HCT116 (cell line): ENCODE results near the gene GRIP1. TPM values are rescaled to one million over a fixed set of nuclear protein-coding genes. Genes with fewer than 3 reads are reported as not detected.

ENCODE experiments used
- ATAC-seq: fragments of 200-7000 bp; cut with Tn5 transposase; 2 replicates; pipeline ENCODE4 v1.9.1; 2020; ENCODE audit warnings: mild to moderate bottlenecking, moderate library complexity
- BruUV-seq: library from RNA; stranded (reverse); fragments of 400-500 nt; replicated peaks from 2 replicates; lab custom pipeline; 2021; lab: Mats Ljungman, UMichigan
- CTCF ChIA-PET: fragments of 300-600 bp; sonication (Branson Sonifier 250); formaldehyde crosslinking; loops from one replicate; lab custom pipeline; 2021; ENCODE audit warnings: antibody characterized with exemption; lab: Charles Lee
- POLR2A ChIA-PET: fragments of 300-600, 350-600 bp; sonication (Branson Sonifier 250); formaldehyde crosslinking; loops from one replicate; lab custom pipeline; 2021; ENCODE audit warnings: antibody characterized with exemption; lab: Charles Lee
- RAD21 ChIA-PET, 2 experiments: fragments of 300-600 bp; sonication (Branson Sonifier 250); formaldehyde crosslinking; loops; one replicate each; lab custom pipeline; 2023; ENCODE audit warnings: low total read pairs in 2 of 2; ENCODE audit not compliant: uncharacterized antibody in 2 of 2, unreplicated experiment in 2 of 2, low non-redundant PET in 1 of 2; lab: Charles Lee
- DNase-seq: peaks from one replicate; pipeline ENCODE4 v3.0.0-alpha.2; 2010; ENCODE audit warnings: low read depth, low spot score
- H2AFZ ChIP-seq: fragments of 200-600 bp; shearing (Covaris generic), sonication (generic); 2 replicates; pipeline ENCODE4 v1.6.1; 2017; ENCODE audit warnings: low read depth, mixed run types, mixed read lengths, antibody characterized with exemption, low read length; ENCODE audit not compliant: poor library complexity, severe bottlenecking
- H3K27ac ChIP-seq: 2 replicates; pipeline ENCODE4 v1.5.1; 2012; ENCODE audit warnings: low read depth, low read length
- H3K27me3 ChIP-seq: fragments of 200-600 bp; sonication (generic); 2 replicates; pipeline ENCODE4 v1.6.1; 2016; ENCODE audit warnings: mixed run types, low read length, mixed read lengths; ENCODE audit not compliant: insufficient read depth
- H3K36me3 ChIP-seq, 2 experiments: fragments of 200-500 bp in 1 of 2; fragments of 200-600 bp in 1 of 2; sonication (Bioruptor generic) in 1 of 2; sonication (generic) in 1 of 2; 2 replicates each; pipeline versions ENCODE4 v1.5.1 to v1.6.1; 2014 to 2016; ENCODE audit warnings: low read length in 2 of 2, inconsistent platforms in 1 of 2, mixed read lengths in 1 of 2, mixed run types in 1 of 2; ENCODE audit not compliant: insufficient read depth in 2 of 2, control insufficient read depth in 1 of 2
- H3K4me1 ChIP-seq, 2 experiments: fragments of 200-600 bp in 1 of 2; sonication (generic) in 1 of 2; 2 replicates each; pipeline versions ENCODE4 v1.5.1 to v1.6.1; 2012 to 2017; ENCODE audit warnings: low read length in 2 of 2, inconsistent platforms in 1 of 2, mild to moderate bottlenecking in 1 of 2, mixed read lengths in 1 of 2, mixed run types in 1 of 2, moderate library complexity in 1 of 2; ENCODE audit not compliant: insufficient read depth in 2 of 2, control insufficient read depth in 1 of 2
- H3K4me2 ChIP-seq: fragments of 200-600 bp; sonication (generic); 2 replicates; pipeline ENCODE4 v1.6.1; 2017; ENCODE audit warnings: mixed run types, low read length, mixed read lengths
- H3K4me3 ChIP-seq, 2 experiments: fragments of 200-600 bp in 1 of 2; sonication (generic) in 1 of 2; replicated peaks in 1 of 2; 2 replicates each; pipeline ENCODE4 v1.5.1; 2011 to 2016; ENCODE audit warnings: low read length in 2 of 2, control low read depth in 1 of 2, low read depth in 1 of 2, mild to moderate bottlenecking in 1 of 2, mixed read lengths in 1 of 2, mixed run types in 1 of 2
- H3K79me2 ChIP-seq: fragments of 200-600 bp; sonication (generic); 2 replicates; pipeline ENCODE4 v1.6.1; 2017; ENCODE audit warnings: mild to moderate bottlenecking, mixed run types, low read length, moderate library complexity, mixed read lengths; ENCODE audit not compliant: insufficient read depth
- H3K9ac ChIP-seq: fragments of 200-600 bp; sonication (generic); 2 replicates; pipeline ENCODE4 v1.6.1; 2016; ENCODE audit warnings: low read length, mixed read lengths
- H3K9me2 ChIP-seq: fragments of 200-600 bp; sonication (generic), shearing (Covaris generic); 2 replicates; pipeline ENCODE4 v1.6.1; 2017; ENCODE audit warnings: mixed run types, mild to moderate bottlenecking, moderate library complexity; ENCODE audit not compliant: insufficient read depth
- H3K9me3 ChIP-seq, 2 experiments: fragments of 200-500 bp in 1 of 2; fragments of 200-600 bp in 1 of 2; sonication (Bioruptor generic) in 1 of 2; sonication (generic) in 1 of 2; 2 replicates each; pipeline ENCODE4 v1.6.1; 2014 to 2017; ENCODE audit warnings: low read length in 2 of 2, mixed read lengths in 2 of 2, inconsistent platforms in 1 of 2, low read depth in 1 of 2, mild to moderate bottlenecking in 1 of 2, mixed run types in 1 of 2, moderate library complexity in 1 of 2; ENCODE audit not compliant: control insufficient read depth in 1 of 2, insufficient read depth in 1 of 2
- H4K20me1 ChIP-seq: fragments of 200-600 bp; sonication (generic), shearing (Covaris generic); 2 replicates; pipeline ENCODE4 v1.6.1; 2017; ENCODE audit warnings: mixed run types, mild to moderate bottlenecking, moderate library complexity; ENCODE audit not compliant: insufficient read depth
- CBX3 ChIP-seq: IDR thresholded peaks from 2 replicates; pipeline ENCODE4 v1.6.1; 2012; ENCODE audit warnings: low read depth
- CEBPB ChIP-seq: IDR thresholded peaks from 2 replicates; pipeline ENCODE4 v1.6.1; 2012; ENCODE audit warnings: low read depth
- CTCF ChIP-seq, 3 experiments: fragments of 200-600 bp in 1 of 3; sonication (generic) in 1 of 3; IDR thresholded peaks in 2 of 3; conservative IDR thresholded peaks in 1 of 3; 2 replicates each; pipeline ENCODE4 v1.5.1; 2012 to 2017; ENCODE audit warnings: low read depth in 2 of 3, low read length in 2 of 3, antibody characterized with exemption in 1 of 3, borderline replicate concordance in 1 of 3, control low read depth in 1 of 3, mild to moderate bottlenecking in 1 of 3, mixed read lengths in 1 of 3, mixed run types in 1 of 3, moderate library complexity in 1 of 3; ENCODE audit not compliant: insufficient read depth in 1 of 3
- EGR1 ChIP-seq: IDR thresholded peaks from 2 replicates; pipeline ENCODE4 v1.6.1; 2012; ENCODE audit warnings: low read depth
- FOSL1 ChIP-seq: IDR thresholded peaks from 2 replicates; pipeline ENCODE4 v1.6.1; 2012; ENCODE audit warnings: low read depth
- MAX ChIP-seq: IDR thresholded peaks from 2 replicates; pipeline ENCODE4 v1.6.1; 2012
- SIN3A ChIP-seq: IDR thresholded peaks from 2 replicates; pipeline ENCODE4 v1.6.1; 2012; ENCODE audit warnings: low read depth
- TCF7L2 ChIP-seq: IDR thresholded peaks from 2 replicates; pipeline ENCODE4 v1.7.0; 2011; ENCODE audit warnings: borderline replicate concordance, inconsistent platforms; ENCODE audit not compliant: insufficient read depth, insufficient read length; ENCODE audit errors: extremely low read depth
- intact Hi-C: fragments of 100-400 bp; cut with micrococcal nuclease; formaldehyde crosslinking; loops from 2 replicates; pipeline ENCODE4 v1.10.0; 2022
- total RNA-seq: library from RNA; stranded (reverse); gene quantifications from one replicate; pipeline ENCODE4 v1.2.1, GENCODE V29; 2021; ENCODE audit not compliant: unreplicated experiment

Gene GRIP1
- total RNA-seq, 1 experiment from 2014 or later, result not detected

GRCh38 chr12:66692986-66693385 is 14.1 kb upstream of the GRIP1 start:
- no peak overlapping the region for H3K27ac ChIP-seq
- TF ChIP-seq MAX (no peak), FOSL1 (no peak), TCF7L2 (no peak), EGR1 (no peak), CTCF (IDR thresholded peaks at IDR 0.05 in 2 of 3, conservative IDR thresholded peaks at IDR 0.05 in 1 of 3; ENCODE audit: borderline replicate concordance in 1 of 3, insufficient read depth in 1 of 3, low read depth in 2 of 3, low read length in 2 of 3) (no peak), CEBPB (no peak)
- no peak overlapping the region for H3K9ac ChIP-seq
- ChIA-PET CTCF (interaction anchor here (1.5 to 2.3 kb wide), 2 partner anchors 16 to 341 kb away, joined by 3 to 9 read pairs; no protein-coding TSS in a partner anchor), RAD21 (no interaction called here), POLR2A (no interaction called here)
- H3K4me3 ChIP-seq, result no peak overlapping the region
- no peak overlapping the region for H3K4me2 ChIP-seq
- no peaks in the 10 kb centered on the region for H3K9me3 ChIP-seq
- H3K27me3 ChIP-seq, result peaks cover 22% of the 10 kb centered on the region
- H2AFZ ChIP-seq, result no peak overlapping the region
- intact Hi-C loops, result loop anchor here (5.0 to 10.0 kb wide), 3 partner anchors 338 to 546 kb away; no protein-coding TSS in a partner anchor
- H3K36me3 ChIP-seq, result no peaks in the 10 kb centered on the region
- H3K79me2 ChIP-seq, result no peaks in the 10 kb centered on the region
- DNase-seq (no peak), ATAC-seq (no peak)
- no peaks in the 10 kb centered on the region for H4K20me1 ChIP-seq
- BruUV-seq, result no TSS peak
- H3K4me1 ChIP-seq, result no peaks in the 10 kb centered on the region
- no peaks in the 10 kb centered on the region for H3K9me2 ChIP-seq

- Histone ChIP-seq H3K4me2 (no peak overlapping the region), H3K9ac (no peak overlapping the region), H3K4me3 (no peak overlapping the region), H3K36me3 (no peaks in the 10 kb centered on the region), H3K27ac (no peak overlapping the region), H3K9me2 (no peaks in the 10 kb centered on the region), H4K20me1 (no peaks in the 10 kb centered on the region), H3K27me3 (peaks cover 21% of the 10 kb centered on the region), H2AFZ (no peak overlapping the region), H3K9me3 (no peaks in the 10 kb centered on the region), H3K79me2 (no peaks in the 10 kb centered on the region), H3K4me1 (no peaks in the 10 kb centered on the region)
- ChIA-PET RAD21 (no interaction called here), POLR2A (no interaction called here), CTCF (interaction anchor here (1.5 to 2.3 kb wide), 2 partner anchors 17 to 340 kb away, joined by 3 to 9 read pairs; no protein-coding TSS in a partner anchor)
- DNase-seq (no peak), ATAC-seq (no peak)
- BruUV-seq, result no TSS peak
- intact Hi-C loops, result loop anchor here (5.0 to 10.0 kb wide), 3 partner anchors 337 to 545 kb away; no protein-coding TSS in a partner anchor
- TF ChIP-seq SIN3A (no peak), TCF7L2 (no peak), CBX3 (no peak), CTCF (IDR thresholded peaks at IDR 0.05 in 2 of 3, conservative IDR thresholded peaks at IDR 0.05 in 1 of 3; ENCODE audit: borderline replicate concordance in 1 of 3, insufficient read depth in 1 of 3, low read depth in 2 of 3, low read length in 2 of 3) (no peak), FOSL1 (no peak)
Measured at GRCh38 chr12:66692170-66692569, 13.3 kb upstream of the GRIP1 start.
